ENCODE measurements around the gene ALOX15B.

DNA sequence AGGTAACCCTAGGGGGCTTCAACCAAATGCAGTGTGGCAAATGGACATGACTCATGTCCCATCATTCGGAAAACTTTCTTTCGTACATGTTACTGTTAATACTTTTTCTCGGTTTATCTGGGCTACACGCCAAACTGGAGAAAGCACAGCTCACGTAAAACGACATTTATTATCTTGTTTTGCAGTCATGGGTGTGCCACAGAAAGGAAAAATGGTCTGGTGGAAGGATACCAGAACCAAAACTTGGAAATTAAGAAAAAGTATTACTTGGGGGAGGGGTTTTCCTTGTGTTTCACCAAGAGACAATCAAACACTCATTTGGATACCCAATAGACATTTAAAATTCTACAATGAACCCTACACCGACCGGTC is 23.6 kb downstream of the ALOX15B start:
- TF ChIP-seq EP300 (IDR thresholded peaks at IDR 0.05; ENCODE audit: borderline replicate concordance) (no peak), FOXM1 (IDR thresholded peaks at IDR 0.05; ENCODE audit: borderline replicate concordance, low read depth) (no peak), CEBPB (IDR thresholded peaks at IDR 0.05) (no peak)
- TF ChIP-seq, protein P1, sequence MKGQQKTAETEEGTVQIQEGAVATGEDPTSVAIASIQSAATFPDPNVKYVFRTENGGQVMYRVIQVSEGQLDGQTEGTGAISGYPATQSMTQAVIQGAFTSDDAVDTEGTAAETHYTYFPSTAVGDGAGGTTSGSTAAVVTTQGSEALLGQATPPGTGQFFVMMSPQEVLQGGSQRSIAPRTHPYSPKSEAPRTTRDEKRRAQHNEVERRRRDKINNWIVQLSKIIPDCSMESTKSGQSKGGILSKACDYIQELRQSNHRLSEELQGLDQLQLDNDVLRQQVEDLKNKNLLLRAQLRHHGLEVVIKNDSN (IDR thresholded peaks at IDR 0.05) = no peak
